ENCODE data around the gene COX19. TPM values are rescaled to one million over a fixed set of nuclear protein-coding genes. Genes with fewer than 3 reads are reported as not detected.

COX19 gene
- total RNA-seq, 2 donors from 2014 or later: 7.2 to 18.1 TPM

DNA sequence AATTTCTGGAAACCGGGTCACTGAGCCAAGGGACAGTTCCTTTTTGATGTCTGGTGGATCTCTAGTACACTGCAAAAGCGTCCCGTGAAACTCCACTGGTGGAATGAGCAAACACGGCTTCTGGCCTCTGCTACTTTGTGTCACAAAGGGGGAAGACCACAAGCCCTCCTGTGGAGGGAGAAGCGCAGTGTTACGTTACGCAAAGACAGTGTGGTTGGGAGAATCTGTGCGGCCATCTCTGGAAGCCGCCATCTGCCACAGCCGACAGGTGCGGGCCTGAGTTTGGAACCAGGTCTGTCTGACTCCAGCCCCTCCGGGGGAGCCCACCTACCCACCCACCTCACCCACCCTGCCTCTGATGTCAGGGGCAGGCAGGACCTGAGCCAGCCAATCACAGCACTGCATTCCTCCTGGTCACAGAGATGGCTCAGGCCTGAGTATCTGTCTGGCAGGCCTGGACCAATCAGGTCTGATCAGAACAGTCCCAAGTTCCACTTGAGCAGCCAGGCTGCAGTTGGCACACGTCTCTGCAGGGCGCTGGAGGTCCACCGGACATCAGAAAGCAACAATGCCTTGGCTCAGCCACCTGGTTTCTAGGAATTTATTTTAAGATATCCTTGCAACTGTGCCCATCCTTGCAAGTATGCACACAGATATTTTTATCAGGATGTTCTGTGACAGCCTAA, 4.7 kb upstream of the COX19 start:
- Histone ChIP-seq H3K9me3 (no peaks in the 10 kb centered on the region), H3K36me3 (no peaks in the 10 kb centered on the region), H3K4me1 (ENCODE audit: control insufficient read depth in 1 of 2, low read depth in 2 of 2) (peaks cover 3 to 5% of the 10 kb centered on the region in 2 donors), H3K27me3 (replicated peaks; ENCODE audit: insufficient read depth) (no peaks in the 10 kb centered on the region), H3K27ac (no peak overlapping the region), H3K4me3 (no peak overlapping the region)
- ATAC-seq (ENCODE audit: insufficient number of reproducible peaks, low FRiP score, low read depth) (no peak), DNase-seq (ENCODE audit: low spot score) (no peak)
- TF ChIP-seq, protein P1, sequence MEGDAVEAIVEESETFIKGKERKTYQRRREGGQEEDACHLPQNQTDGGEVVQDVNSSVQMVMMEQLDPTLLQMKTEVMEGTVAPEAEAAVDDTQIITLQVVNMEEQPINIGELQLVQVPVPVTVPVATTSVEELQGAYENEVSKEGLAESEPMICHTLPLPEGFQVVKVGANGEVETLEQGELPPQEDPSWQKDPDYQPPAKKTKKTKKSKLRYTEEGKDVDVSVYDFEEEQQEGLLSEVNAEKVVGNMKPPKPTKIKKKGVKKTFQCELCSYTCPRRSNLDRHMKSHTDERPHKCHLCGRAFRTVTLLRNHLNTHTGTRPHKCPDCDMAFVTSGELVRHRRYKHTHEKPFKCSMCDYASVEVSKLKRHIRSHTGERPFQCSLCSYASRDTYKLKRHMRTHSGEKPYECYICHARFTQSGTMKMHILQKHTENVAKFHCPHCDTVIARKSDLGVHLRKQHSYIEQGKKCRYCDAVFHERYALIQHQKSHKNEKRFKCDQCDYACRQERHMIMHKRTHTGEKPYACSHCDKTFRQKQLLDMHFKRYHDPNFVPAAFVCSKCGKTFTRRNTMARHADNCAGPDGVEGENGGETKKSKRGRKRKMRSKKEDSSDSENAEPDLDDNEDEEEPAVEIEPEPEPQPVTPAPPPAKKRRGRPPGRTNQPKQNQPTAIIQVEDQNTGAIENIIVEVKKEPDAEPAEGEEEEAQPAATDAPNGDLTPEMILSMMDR (IDR thresholded peaks at IDR 0.05): no peak

DNA sequence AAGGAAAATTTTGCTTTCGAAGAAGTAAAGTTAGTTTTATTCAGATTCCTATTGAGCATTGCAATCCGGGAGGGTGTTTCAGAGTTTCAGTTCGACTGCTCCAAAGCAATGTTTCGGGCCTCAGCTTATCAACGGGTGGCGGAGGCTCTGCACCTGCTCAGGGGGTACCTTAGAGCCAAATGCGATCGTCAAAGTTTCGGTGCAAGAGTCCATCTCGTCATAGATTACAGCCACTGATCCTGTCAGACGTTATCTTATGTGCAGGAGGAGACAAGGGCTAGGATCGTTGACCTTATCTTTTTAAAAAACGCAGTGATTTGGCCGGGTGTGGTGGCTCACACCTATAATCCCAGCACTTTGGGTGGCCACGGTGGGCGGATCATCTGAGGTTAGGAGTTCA, 3.8 kb upstream of the COX19 start:
- Histone ChIP-seq H3K4me3 (no peak overlapping the region), H3K27ac (no peak overlapping the region), H3K36me3 (no peaks in the 10 kb centered on the region), H3K9me3 (no peaks in the 10 kb centered on the region), H3K4me1 (ENCODE audit: control insufficient read depth in 1 of 2, low read depth in 2 of 2) (peaks cover 5 to 12% of the 10 kb centered on the region in 2 donors), H3K27me3 (replicated peaks; ENCODE audit: insufficient read depth) (no peaks in the 10 kb centered on the region)
- ATAC-seq (ENCODE audit: insufficient number of reproducible peaks, low FRiP score, low read depth) (no peak), DNase-seq (ENCODE audit: low spot score) (no peak)
- TF ChIP-seq, protein P1 (IDR thresholded peaks at IDR 0.05): no peak

DNA sequence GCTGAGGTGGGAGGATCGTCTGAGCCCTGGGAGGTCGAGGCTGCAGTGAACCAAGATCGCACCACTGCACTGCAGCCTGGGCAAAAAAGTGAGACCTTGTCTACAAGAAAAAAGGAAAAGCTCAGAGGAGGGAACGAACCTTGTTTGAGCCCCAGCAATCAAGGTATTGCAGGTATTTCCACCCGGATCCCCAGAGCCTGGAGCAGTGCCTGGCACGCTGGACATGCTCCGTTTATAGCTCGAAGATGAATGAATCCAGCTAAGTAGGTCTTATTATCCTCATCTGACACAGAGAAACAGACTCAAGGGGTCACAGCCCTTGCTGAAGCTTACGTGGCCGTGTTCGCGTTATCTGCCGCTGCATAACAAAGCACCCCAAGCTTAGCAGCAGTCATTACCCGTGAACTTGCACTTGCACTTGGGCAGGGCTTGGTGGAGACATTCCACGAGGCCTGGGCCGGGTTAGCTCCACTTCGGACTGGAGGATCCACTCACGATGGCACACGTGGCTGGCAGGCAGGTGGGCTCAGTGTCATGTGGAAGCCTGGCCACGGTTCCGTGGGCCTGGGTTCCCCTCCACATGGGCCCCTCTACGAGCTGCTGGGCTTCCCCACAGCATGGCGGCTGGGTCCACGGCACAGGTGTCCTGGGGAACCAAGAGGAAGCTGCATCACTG, 3.2 kb upstream of the COX19 start:
- ATAC-seq (ENCODE audit: insufficient number of reproducible peaks, low FRiP score, low read depth) (no peak), DNase-seq (ENCODE audit: low spot score) (no peak)
- Histone ChIP-seq H3K9me3 (no peaks in the 10 kb centered on the region), H3K27me3 (replicated peaks; ENCODE audit: insufficient read depth) (no peaks in the 10 kb centered on the region), H3K36me3 (no peaks in the 10 kb centered on the region), H3K4me3 (no peak overlapping the region), H3K4me1 (ENCODE audit: control insufficient read depth in 1 of 2, low read depth in 2 of 2) (peaks cover 11 to 17% of the 10 kb centered on the region in 2 donors), H3K27ac (no peak overlapping the region)
- TF ChIP-seq, protein P1 (IDR thresholded peaks at IDR 0.05): no peak

DNA sequence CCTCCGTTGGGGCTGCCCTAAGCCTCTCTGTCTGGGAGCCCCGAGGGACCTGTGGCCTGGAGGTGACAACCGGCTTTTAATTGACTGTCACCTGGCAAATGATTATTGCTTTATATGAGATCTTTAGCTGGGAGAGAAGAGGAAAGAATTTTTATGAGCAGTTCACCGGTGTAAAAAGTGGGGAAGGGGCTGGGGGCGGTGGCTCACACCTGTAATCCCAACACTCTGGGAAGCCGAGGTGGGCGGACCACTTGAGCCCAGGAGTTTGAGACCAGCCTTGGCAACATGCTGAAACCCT, 2.6 kb upstream of the COX19 start:
- H3K4me1 ChIP-seq (ENCODE audit: control insufficient read depth in 1 of 2, low read depth in 2 of 2): peaks cover 15 to 23% of the 10 kb centered on the region in 2 donors
- no peak for ATAC-seq (ENCODE audit: insufficient number of reproducible peaks, low FRiP score, low read depth)
- H3K9me3 ChIP-seq: no peaks in the 10 kb centered on the region
- no peaks in the 10 kb centered on the region for H3K27me3 ChIP-seq (replicated peaks; ENCODE audit: insufficient read depth)
- DNase-seq (ENCODE audit: low spot score): no peak
- no peak overlapping the region for H3K27ac ChIP-seq
- H3K36me3 ChIP-seq: peaks cover 5% of the 10 kb centered on the region
- TF ChIP-seq, protein P1 (IDR thresholded peaks at IDR 0.05): no peak
- no peak overlapping the region for H3K4me3 ChIP-seq

DNA sequence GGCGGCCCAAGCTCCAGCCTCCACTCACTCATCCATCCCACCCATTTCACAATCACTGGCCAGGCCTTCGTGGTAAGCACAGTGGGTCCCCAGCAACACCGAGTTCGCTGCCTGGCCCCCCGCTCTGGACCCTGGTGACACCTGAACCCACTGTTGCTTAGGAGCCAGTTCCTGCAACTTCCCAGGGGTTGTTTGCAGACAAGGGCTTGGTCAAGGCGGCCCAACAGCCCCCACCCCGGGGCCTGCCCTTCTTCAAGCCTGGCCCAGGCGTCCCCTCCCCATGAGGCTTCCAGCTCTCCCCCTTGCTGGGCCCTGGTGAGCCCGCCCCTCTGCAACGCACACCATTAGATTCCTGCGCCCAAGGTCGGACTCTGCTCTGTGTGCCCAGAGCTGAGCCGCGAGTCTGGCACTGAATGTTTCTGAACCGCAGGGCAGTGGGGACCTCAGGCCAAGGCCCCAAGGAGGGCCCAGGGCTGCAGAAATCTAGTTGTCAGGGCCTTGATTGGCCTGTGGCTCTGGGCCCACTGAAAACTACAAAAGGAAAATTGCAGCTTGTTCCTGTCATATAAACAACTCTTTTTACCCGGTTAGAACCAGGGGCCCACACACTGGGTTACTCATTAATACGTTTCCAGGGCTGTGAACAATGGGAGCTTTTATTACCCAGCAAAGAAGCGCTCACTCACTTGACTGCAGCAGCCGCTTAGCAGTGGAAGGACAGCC, 2.1 kb upstream of the COX19 start:
- H3K27me3 ChIP-seq (replicated peaks; ENCODE audit: insufficient read depth): no peaks in the 10 kb centered on the region
- TF ChIP-seq, protein P1 (IDR thresholded peaks at IDR 0.05): no peak
- peaks cover 7% of the 10 kb centered on the region for H3K36me3 ChIP-seq
- DNase-seq (ENCODE audit: low spot score) (no peak), ATAC-seq (ENCODE audit: insufficient number of reproducible peaks, low FRiP score, low read depth) (no peak)
- H3K27ac ChIP-seq: no peak overlapping the region
- H3K9me3 ChIP-seq: no peaks in the 10 kb centered on the region
- no peak overlapping the region for H3K4me3 ChIP-seq
- H3K4me1 ChIP-seq (ENCODE audit: control insufficient read depth in 1 of 2, low read depth in 2 of 2): peaks cover 15 to 26% of the 10 kb centered on the region in 2 donors

Data from thoracic aorta (tissue), 2 donors.